Measurements from ENCODE around the gene AMH. TPM values are rescaled to one million over a fixed set of nuclear protein-coding genes. Genes with fewer than 3 reads are reported as not detected.

AMH gene
- total RNA-seq, 1 experiment from 2014 or later = 21.9 TPM

DNA sequence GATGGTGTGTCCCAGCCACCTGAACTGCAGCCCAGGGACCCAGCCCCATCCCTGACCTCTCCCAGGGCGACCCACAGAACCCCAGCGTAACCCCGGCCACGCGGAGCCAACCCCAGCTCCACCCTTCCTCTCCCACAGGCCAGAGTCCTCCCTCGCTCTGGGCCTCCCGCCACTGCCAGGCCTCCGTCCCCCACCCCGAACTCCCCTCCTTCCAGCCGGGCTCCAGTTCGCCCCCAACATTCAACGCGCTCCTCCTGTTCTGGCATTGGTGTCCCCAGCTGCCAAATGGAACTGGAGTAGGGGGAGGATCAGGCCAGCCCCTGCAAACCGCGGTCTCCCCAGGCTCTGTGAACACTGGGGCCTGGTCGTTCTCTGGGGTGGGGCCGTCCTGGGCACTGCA is 51.4 kb downstream of the AMH start:
- intact Hi-C loops (cut with micrococcal nuclease; ENCODE audit: unreplicated experiment) = no loop called here
- in situ Hi-C loops (cut with HindIII; ENCODE audit: low pct_unique_long_range_greater_than_20kb, low sequenced_read_pairs) = no loop called here
- Histone ChIP-seq H3K27me3 (ENCODE audit: control insufficient read depth, insufficient read depth, low read length) (no peaks in the 10 kb centered on the region), H3K27ac (ENCODE audit: low read length) (no peak overlapping the region), H3K4me1 (ENCODE audit: control insufficient read depth, insufficient read depth, low read length) (no peaks in the 10 kb centered on the region), H3K9me3 (ENCODE audit: control insufficient read depth, insufficient read depth, low read depth, low read length) (no peaks in the 10 kb centered on the region), H3K36me3 (ENCODE audit: control insufficient read depth, insufficient read depth, low read length) (no peaks in the 10 kb centered on the region), H3K4me3 (ENCODE audit: low read depth in 2 of 2, low read length in 2 of 2) (no peak overlapping the region)
- ChIA-PET CTCF (no interaction called here), POLR2A (no interaction called here)
- ATAC-seq (no peak), DNase-seq (ENCODE audit: low read depth, low spot score) (no peak)
- BruUV-seq (replicated peaks) = no TSS peak
- no peak for TF ChIP-seq SIN3A (IDR thresholded peaks at IDR 0.05; ENCODE audit: borderline replicate concordance, insufficient read depth, low read depth, low read length)
- TF ChIP-seq POLR2AphosphoS5 (IDR thresholded peaks at IDR 0.05; ENCODE audit: low read depth, low read length) = no peak
- TF ChIP-seq, protein P1, sequence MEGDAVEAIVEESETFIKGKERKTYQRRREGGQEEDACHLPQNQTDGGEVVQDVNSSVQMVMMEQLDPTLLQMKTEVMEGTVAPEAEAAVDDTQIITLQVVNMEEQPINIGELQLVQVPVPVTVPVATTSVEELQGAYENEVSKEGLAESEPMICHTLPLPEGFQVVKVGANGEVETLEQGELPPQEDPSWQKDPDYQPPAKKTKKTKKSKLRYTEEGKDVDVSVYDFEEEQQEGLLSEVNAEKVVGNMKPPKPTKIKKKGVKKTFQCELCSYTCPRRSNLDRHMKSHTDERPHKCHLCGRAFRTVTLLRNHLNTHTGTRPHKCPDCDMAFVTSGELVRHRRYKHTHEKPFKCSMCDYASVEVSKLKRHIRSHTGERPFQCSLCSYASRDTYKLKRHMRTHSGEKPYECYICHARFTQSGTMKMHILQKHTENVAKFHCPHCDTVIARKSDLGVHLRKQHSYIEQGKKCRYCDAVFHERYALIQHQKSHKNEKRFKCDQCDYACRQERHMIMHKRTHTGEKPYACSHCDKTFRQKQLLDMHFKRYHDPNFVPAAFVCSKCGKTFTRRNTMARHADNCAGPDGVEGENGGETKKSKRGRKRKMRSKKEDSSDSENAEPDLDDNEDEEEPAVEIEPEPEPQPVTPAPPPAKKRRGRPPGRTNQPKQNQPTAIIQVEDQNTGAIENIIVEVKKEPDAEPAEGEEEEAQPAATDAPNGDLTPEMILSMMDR (IDR thresholded peaks at IDR 0.05) = no peak
- TF ChIP-seq, protein P2, sequence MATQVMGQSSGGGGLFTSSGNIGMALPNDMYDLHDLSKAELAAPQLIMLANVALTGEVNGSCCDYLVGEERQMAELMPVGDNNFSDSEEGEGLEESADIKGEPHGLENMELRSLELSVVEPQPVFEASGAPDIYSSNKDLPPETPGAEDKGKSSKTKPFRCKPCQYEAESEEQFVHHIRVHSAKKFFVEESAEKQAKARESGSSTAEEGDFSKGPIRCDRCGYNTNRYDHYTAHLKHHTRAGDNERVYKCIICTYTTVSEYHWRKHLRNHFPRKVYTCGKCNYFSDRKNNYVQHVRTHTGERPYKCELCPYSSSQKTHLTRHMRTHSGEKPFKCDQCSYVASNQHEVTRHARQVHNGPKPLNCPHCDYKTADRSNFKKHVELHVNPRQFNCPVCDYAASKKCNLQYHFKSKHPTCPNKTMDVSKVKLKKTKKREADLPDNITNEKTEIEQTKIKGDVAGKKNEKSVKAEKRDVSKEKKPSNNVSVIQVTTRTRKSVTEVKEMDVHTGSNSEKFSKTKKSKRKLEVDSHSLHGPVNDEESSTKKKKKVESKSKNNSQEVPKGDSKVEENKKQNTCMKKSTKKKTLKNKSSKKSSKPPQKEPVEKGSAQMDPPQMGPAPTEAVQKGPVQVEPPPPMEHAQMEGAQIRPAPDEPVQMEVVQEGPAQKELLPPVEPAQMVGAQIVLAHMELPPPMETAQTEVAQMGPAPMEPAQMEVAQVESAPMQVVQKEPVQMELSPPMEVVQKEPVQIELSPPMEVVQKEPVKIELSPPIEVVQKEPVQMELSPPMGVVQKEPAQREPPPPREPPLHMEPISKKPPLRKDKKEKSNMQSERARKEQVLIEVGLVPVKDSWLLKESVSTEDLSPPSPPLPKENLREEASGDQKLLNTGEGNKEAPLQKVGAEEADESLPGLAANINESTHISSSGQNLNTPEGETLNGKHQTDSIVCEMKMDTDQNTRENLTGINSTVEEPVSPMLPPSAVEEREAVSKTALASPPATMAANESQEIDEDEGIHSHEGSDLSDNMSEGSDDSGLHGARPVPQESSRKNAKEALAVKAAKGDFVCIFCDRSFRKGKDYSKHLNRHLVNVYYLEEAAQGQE (IDR thresholded peaks at IDR 0.05; ENCODE audit: insufficient read depth in 1 of 2, low read depth in 2 of 2, low read length in 1 of 2) = no peak
- TF ChIP-seq TCF7L2 (IDR thresholded peaks at IDR 0.05; ENCODE audit: low read depth, low read length) = no peak

Small RNAs within 50 kb of the gene (microRNA-seq; reads per million reads assigned to microRNA genes)
- gene MIR1227 (ENCODE audit: unreplicated experiment) = 8.3 reads per million, percentile 25 among the genes with 10 or more reads in this experiment
- gene MIR4321 (ENCODE audit: unreplicated experiment) = not detected

Other genes starting within 250 kb of the AMH start
- gene BTBD2, start 233.6 kb upstream of the AMH start, total RNA-seq (2021; ENCODE audit: unreplicated experiment) = 59.6 TPM
- 240 TPM for gene MKNK2, start 198.1 kb upstream of the AMH start, total RNA-seq (2021; ENCODE audit: unreplicated experiment)
- 36.3 TPM for gene MOB3A, start 153.0 kb upstream of the AMH start, total RNA-seq (2021; ENCODE audit: unreplicated experiment)
- gene IZUMO4, start 152.4 kb upstream of the AMH start, total RNA-seq (2021; ENCODE audit: unreplicated experiment) = 5.4 TPM
- gene AP3D1, start 97.8 kb upstream of the AMH start, total RNA-seq (2021; ENCODE audit: unreplicated experiment) = 167 TPM
- gene DOT1L, start 85.4 kb upstream of the AMH start, total RNA-seq (2021; ENCODE audit: unreplicated experiment) = 27.3 TPM
- 78.6 TPM for gene PLEKHJ1, start 13.0 kb upstream of the AMH start, total RNA-seq (2021; ENCODE audit: unreplicated experiment)
- gene SF3A2, start 12.5 kb upstream of the AMH start, total RNA-seq (2021; ENCODE audit: unreplicated experiment) = 103 TPM
- gene JSRP1, start 7.1 kb downstream of the AMH start, total RNA-seq (2021; ENCODE audit: unreplicated experiment) = 0.51 TPM
- gene PEAK3, start 32.9 kb downstream of the AMH start, total RNA-seq (2021; ENCODE audit: unreplicated experiment) = not detected
- 0.13 TPM for gene LINGO3, start 58.8 kb downstream of the AMH start, total RNA-seq (2021; ENCODE audit: unreplicated experiment)
- 97.3 TPM for gene LSM7, start 79.3 kb downstream of the AMH start, total RNA-seq (2021; ENCODE audit: unreplicated experiment)
- 76.0 TPM for gene SPPL2B, start 79.4 kb downstream of the AMH start, total RNA-seq (2021; ENCODE audit: unreplicated experiment)
- 0.23 TPM for gene TMPRSS9, start 110.9 kb downstream of the AMH start, total RNA-seq (2021; ENCODE audit: unreplicated experiment)
- gene TIMM13, start 178.3 kb downstream of the AMH start, total RNA-seq (2021; ENCODE audit: unreplicated experiment) = 128 TPM
- 159 TPM for gene LMNB2, start 207.6 kb downstream of the AMH start, total RNA-seq (2021; ENCODE audit: unreplicated experiment)
- gene GADD45B, start 226.8 kb downstream of the AMH start, total RNA-seq (2021; ENCODE audit: unreplicated experiment) = 56.2 TPM